Loucy (cell line): ENCODE results near the gene IRAK1.

ENCODE experiments used
- H2AFZ ChIP-seq: fragments of 200-600 bp; sonication (generic); 2 replicates; pipeline ENCODE4 v1.6.0; 2016; ENCODE audit warnings: antibody characterized with exemption, mild to moderate bottlenecking, low read length, moderate library complexity
- H3F3A ChIP-seq: fragments of 200-600 bp; 2 replicates; pipeline ENCODE4 v1.6.0; 2016; ENCODE audit warnings: antibody characterized with exemption, low read depth, mild to moderate bottlenecking
- H3K27me3 ChIP-seq: fragments of 200-600 bp; sonication (generic); 2 replicates; pipeline ENCODE4 v1.6.1; 2014; ENCODE audit warnings: low read length, mild to moderate bottlenecking; ENCODE audit not compliant: insufficient read depth, poor library complexity, severe bottlenecking
- H3K36me3 ChIP-seq: fragments of 200-600 bp; sonication (generic); 2 replicates; pipeline ENCODE4 v1.6.1; 2016; ENCODE audit warnings: low read length; ENCODE audit not compliant: insufficient read depth
- H3K4me1 ChIP-seq: fragments of 200-600 bp; sonication (generic); 2 replicates; pipeline ENCODE4 v1.5.1; 2014; ENCODE audit warnings: low read length, mild to moderate bottlenecking; ENCODE audit not compliant: insufficient read depth, poor library complexity, severe bottlenecking
- H3K4me2 ChIP-seq: fragments of 200-600 bp; sonication (generic); 2 replicates; pipeline ENCODE4 v1.6.0; 2014; ENCODE audit warnings: antibody characterized with exemption, low read length, low read depth, mild to moderate bottlenecking; ENCODE audit not compliant: poor library complexity, severe bottlenecking
- H3K4me3 ChIP-seq: fragments of 200-600 bp; sonication (generic); 2 replicates; pipeline ENCODE4 v1.5.1; 2014; ENCODE audit warnings: low read length, mild to moderate bottlenecking, mixed read lengths; ENCODE audit not compliant: poor library complexity, severe bottlenecking
- H3K79me2 ChIP-seq: fragments of 200-600 bp; sonication (generic); 2 replicates; pipeline ENCODE4 v1.6.1; 2014; ENCODE audit warnings: low read length; ENCODE audit not compliant: insufficient read depth
- H3K9ac ChIP-seq: fragments of 200-600 bp; sonication (generic); 2 replicates; pipeline ENCODE4 v1.6.0; 2014; ENCODE audit warnings: mild to moderate bottlenecking, low read depth, low read length, moderate library complexity; ENCODE audit not compliant: poor library complexity, severe bottlenecking
- H3K9me2 ChIP-seq: fragments of 200-600 bp; sonication (generic); replicated peaks from 2 replicates; pipeline ENCODE4 v1.6.1; 2016; ENCODE audit warnings: low read depth, low read length, mixed read lengths
- H3K9me3 ChIP-seq: fragments of 200-600 bp; sonication (generic); 2 replicates; pipeline ENCODE4 v1.6.1; 2014; ENCODE audit warnings: mild to moderate bottlenecking, antibody characterized with exemption, low read length, low read depth; ENCODE audit not compliant: insufficient read depth
- H4K20me1 ChIP-seq: fragments of 200-600 bp; sonication (generic); 2 replicates; pipeline ENCODE4 v1.6.0; 2014; ENCODE audit warnings: antibody characterized with exemption, low read length, mild to moderate bottlenecking; ENCODE audit not compliant: insufficient read depth, poor library complexity, severe bottlenecking
- EZH2phosphoT487 ChIP-seq: fragments of 200-600 bp; IDR thresholded peaks from 2 replicates; pipeline ENCODE4 v1.6.1; 2018; ENCODE audit warnings: antibody characterized with exemption, mild to moderate bottlenecking, moderate library complexity, borderline replicate concordance
- TF ChIP-seq, protein P1 (sequence below): fragments of 200-600 bp; sonication (generic); conservative IDR thresholded peaks from 2 replicates; pipeline ENCODE4 v1.5.1; 2014; ENCODE audit warnings: mild to moderate bottlenecking, antibody characterized with exemption, low read length

IRAK1 gene

DNA sequence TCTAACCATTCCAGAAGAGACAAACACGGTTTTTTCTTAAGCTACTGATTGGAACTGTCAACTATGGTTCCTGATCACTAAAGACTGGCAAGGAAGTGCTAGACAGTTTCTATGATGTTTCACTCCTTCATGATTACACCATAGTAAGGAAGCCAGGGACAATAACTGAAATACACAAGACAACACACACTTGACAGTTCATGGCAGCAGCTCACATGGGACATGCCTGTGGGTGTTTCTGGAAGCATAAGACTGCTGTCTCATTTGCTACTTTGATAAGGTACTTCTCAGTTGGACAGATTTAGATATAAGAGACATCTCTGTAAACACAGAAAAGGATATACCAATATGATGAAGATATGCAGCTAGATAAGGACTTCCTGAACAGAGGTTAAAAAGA, 8.3 kb upstream of the IRAK1 start:
- no peak overlapping the region for H2AFZ ChIP-seq
- H3K9ac ChIP-seq: no peak overlapping the region
- H3K4me3 ChIP-seq: no peak overlapping the region
- H3F3A ChIP-seq: no peaks in the 10 kb centered on the region
- no peaks in the 10 kb centered on the region for H4K20me1 ChIP-seq
- H3K27me3 ChIP-seq: no peaks in the 10 kb centered on the region
- peaks cover 53% of the 10 kb centered on the region; the same call in 1 of the 2 replicates for H3K36me3 ChIP-seq
- H3K4me1 ChIP-seq: no peaks in the 10 kb centered on the region
- H3K79me2 ChIP-seq: peaks cover 1% of the 10 kb centered on the region; the same call in 1 of the 2 replicates
- no peak for TF ChIP-seq EZH2phosphoT487
- TF ChIP-seq, protein P1, sequence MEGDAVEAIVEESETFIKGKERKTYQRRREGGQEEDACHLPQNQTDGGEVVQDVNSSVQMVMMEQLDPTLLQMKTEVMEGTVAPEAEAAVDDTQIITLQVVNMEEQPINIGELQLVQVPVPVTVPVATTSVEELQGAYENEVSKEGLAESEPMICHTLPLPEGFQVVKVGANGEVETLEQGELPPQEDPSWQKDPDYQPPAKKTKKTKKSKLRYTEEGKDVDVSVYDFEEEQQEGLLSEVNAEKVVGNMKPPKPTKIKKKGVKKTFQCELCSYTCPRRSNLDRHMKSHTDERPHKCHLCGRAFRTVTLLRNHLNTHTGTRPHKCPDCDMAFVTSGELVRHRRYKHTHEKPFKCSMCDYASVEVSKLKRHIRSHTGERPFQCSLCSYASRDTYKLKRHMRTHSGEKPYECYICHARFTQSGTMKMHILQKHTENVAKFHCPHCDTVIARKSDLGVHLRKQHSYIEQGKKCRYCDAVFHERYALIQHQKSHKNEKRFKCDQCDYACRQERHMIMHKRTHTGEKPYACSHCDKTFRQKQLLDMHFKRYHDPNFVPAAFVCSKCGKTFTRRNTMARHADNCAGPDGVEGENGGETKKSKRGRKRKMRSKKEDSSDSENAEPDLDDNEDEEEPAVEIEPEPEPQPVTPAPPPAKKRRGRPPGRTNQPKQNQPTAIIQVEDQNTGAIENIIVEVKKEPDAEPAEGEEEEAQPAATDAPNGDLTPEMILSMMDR: no peak
- no peaks in the 10 kb centered on the region for H3K9me2 ChIP-seq
- no peaks in the 10 kb centered on the region for H3K9me3 ChIP-seq
- H3K4me2 ChIP-seq: no peak overlapping the region

DNA sequence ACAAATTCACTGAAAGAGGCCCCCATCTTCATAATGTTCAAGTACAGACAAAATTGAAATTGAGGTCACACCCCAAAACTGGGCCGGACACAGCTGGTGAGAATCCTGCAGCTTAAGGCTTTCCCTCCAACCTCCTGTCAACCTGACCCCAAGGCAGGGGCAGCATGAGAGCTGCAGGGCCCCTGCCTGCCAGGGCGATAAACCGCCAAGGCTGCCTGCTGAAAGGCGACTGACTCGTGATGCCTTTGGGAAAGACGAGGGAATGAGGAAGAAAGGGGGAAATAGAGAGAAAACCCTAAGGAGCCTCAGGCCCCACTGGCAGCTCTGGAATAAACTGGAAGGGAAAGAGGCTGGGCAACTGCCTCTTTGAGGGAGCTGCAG, 7.3 kb upstream of the IRAK1 start:
- no peak for TF ChIP-seq EZH2phosphoT487
- TF ChIP-seq, protein P1: no peak
- H3K4me1 ChIP-seq: no peaks in the 10 kb centered on the region
- no peaks in the 10 kb centered on the region for H4K20me1 ChIP-seq
- no peak overlapping the region for H3K9ac ChIP-seq
- no peak overlapping the region for H3K4me3 ChIP-seq
- no peak overlapping the region for H3K4me2 ChIP-seq
- H3K79me2 ChIP-seq: no peaks in the 10 kb centered on the region
- no peaks in the 10 kb centered on the region for H3K9me2 ChIP-seq
- no peaks in the 10 kb centered on the region for H3F3A ChIP-seq
- H3K36me3 ChIP-seq: peaks cover 48% of the 10 kb centered on the region; the same call in 1 of the 2 replicates
- no peaks in the 10 kb centered on the region for H3K27me3 ChIP-seq
- H3K9me3 ChIP-seq: no peaks in the 10 kb centered on the region
- H2AFZ ChIP-seq: no peak overlapping the region

DNA sequence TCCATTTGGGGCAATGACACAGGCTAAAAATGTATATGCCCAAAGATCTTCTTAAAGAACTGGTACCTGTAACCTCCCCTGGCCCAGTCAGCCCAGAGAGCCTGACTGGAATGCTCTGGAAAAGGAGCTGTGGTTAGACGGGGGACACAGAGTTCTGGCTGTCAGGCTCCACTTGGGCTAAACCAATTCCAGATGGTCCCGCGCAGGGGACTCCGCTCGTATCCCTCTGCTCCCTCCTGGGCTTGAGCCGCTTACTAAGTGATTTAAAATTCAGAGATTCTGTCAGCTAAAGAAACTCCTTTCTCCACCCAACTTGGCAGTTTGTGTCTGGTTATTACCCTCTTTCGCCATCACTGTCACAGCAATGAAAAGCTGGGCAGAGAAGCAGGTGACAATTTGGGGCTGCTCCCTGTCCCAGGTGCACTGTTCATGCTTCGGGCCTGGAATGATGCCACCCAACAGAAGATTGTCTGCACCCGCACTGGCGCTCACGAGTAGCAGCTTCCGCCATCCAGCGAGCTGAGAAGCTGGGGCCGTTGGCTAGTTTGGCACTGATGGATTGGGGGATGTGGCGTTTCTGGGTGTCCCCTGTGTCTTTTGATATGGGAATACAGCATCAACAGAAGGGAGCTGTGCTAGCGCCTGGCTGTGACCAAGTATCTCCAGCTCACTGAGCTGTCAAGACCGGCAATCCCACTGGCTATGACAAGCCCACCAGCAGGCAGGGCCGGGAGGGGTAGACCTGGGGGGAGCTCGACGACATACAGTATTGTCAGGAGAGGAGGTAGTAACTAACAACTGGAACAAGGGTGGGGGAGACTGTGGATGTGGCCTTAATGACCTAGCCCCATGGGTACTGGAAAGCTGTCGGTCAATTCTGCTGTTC, 6.7 kb upstream of the IRAK1 start:
- no peak overlapping the region for H3K4me3 ChIP-seq
- H3K9me2 ChIP-seq: no peaks in the 10 kb centered on the region
- H3K9me3 ChIP-seq: no peaks in the 10 kb centered on the region
- no peaks in the 10 kb centered on the region for H4K20me1 ChIP-seq
- H3F3A ChIP-seq: no peaks in the 10 kb centered on the region
- H3K27me3 ChIP-seq: no peaks in the 10 kb centered on the region
- no peak overlapping the region for H3K9ac ChIP-seq
- TF ChIP-seq, protein P1: no peak
- no peak for TF ChIP-seq EZH2phosphoT487
- peaks cover 42% of the 10 kb centered on the region; the same call in 1 of the 2 replicates for H3K36me3 ChIP-seq
- no peaks in the 10 kb centered on the region for H3K4me1 ChIP-seq
- H3K4me2 ChIP-seq: no peak overlapping the region
- H2AFZ ChIP-seq: no peak overlapping the region
- H3K79me2 ChIP-seq: 0 out of 2 replicates have a peak, but pooled peaks cover 2% of the 10 kb centered on the region
